ENCODE data around the gene STYXL2.

- TF ChIP-seq CTCF (IDR thresholded peaks at IDR 0.05 in 4 of 5, conservative IDR thresholded peaks at IDR 0.05 in 1 of 5) (no peak), POLR2A (IDR thresholded peaks at IDR 0.05) (no peak)
These were observed 16.6 kb upstream of the STYXL2 start for GRCh38 chr1:167077128-167077867.
